ENCODE data around the gene ITGB1BP1. TPM values are rescaled to one million over a fixed set of nuclear protein-coding genes. Genes with fewer than 3 reads are reported as not detected.

The ITGB1BP1 gene
- total RNA-seq, 1 donor: 30.8 TPM

DNA sequence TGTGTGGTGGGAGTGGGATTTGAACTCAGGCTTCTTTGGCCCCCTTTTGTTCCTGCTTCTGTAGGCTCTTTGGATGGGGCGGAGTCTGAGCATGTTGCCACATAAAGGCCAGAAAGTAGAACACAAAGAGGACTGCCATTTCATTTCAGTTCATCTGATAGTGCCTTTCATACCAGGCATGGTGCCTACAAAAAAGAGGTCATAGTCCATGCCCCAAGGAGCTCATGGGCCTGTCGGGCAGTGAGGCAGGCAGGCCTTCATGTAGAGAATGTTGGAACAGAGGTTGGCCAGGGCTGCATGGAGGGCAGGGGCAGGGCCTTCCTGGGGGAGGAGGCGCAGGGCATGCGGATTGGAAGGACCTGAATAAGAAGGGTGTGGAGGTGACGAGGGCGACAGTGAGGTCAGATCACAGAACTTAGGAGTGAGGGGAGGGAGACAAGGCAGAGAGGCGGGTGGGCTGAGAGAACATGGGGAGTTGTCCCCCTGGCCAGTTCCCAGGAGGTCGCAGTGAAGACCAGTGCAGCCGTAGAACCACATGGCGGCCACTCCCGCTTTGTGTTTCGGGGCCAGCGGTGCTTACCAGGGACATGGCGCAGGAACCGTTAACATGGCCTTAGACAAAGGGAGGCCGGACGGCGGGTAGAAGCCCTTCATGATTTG lies 49.1 kb downstream of the ITGB1BP1 start:
- H3K79me2 ChIP-seq (ENCODE audit: insufficient read depth, low read length): peaks cover 19% of the 10 kb centered on the region
- H3K27me3 ChIP-seq (ENCODE audit: insufficient read depth, low read length): no peaks in the 10 kb centered on the region
- DNase-seq (ENCODE audit: insufficient read length, low spot score, missing footprints): peak; percentile 57
- H3K36me3 ChIP-seq (ENCODE audit: insufficient read depth, low read length): peaks cover 57% of the 10 kb centered on the region
- H3K27ac ChIP-seq (ENCODE audit: low read depth, low read length): no peak overlapping the region
- H4K20me1 ChIP-seq (ENCODE audit: insufficient read depth, low read length): no peaks in the 10 kb centered on the region
- H3K4me1 ChIP-seq (ENCODE audit: insufficient read depth, low read length): peaks cover 31% of the 10 kb centered on the region
- H3K4me3 ChIP-seq (ENCODE audit: insufficient read depth, low read length): no peak overlapping the region
- no peaks in the 10 kb centered on the region for H3K9me3 ChIP-seq (ENCODE audit: low read depth, low read length)
- TF ChIP-seq, protein P1, sequence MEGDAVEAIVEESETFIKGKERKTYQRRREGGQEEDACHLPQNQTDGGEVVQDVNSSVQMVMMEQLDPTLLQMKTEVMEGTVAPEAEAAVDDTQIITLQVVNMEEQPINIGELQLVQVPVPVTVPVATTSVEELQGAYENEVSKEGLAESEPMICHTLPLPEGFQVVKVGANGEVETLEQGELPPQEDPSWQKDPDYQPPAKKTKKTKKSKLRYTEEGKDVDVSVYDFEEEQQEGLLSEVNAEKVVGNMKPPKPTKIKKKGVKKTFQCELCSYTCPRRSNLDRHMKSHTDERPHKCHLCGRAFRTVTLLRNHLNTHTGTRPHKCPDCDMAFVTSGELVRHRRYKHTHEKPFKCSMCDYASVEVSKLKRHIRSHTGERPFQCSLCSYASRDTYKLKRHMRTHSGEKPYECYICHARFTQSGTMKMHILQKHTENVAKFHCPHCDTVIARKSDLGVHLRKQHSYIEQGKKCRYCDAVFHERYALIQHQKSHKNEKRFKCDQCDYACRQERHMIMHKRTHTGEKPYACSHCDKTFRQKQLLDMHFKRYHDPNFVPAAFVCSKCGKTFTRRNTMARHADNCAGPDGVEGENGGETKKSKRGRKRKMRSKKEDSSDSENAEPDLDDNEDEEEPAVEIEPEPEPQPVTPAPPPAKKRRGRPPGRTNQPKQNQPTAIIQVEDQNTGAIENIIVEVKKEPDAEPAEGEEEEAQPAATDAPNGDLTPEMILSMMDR (IDR thresholded peaks at IDR 0.05; ENCODE audit: extremely low read depth, low read depth, low read length): no peak
- H2AFZ ChIP-seq (ENCODE audit: low read length): no peak overlapping the region
- H3K4me2 ChIP-seq (ENCODE audit: insufficient read depth, low read length): no peak overlapping the region

DNA sequence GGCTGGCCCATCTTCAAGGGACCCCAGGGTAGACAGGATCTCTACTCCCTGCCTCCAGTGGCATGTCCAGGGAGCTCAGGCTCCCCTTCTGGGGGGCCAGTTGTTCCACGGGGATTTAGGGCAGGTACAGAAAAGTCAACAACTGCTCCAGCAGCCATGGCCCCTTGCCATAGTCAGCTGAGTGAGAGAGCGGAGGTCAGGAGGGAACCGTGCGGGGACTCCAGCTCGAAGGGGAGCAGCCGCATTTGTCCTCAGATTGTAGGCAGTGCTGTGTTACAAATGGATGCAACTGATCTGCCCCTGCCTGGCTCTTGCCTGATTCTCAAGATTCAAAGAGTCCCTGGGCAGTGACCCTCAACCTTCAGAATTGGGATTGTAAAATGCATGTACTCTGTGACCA lies 49.9 kb downstream of the ITGB1BP1 start:
- no peak for DNase-seq (ENCODE audit: insufficient read length, low spot score, missing footprints)
- Histone ChIP-seq H4K20me1 (ENCODE audit: insufficient read depth, low read length) (no peaks in the 10 kb centered on the region), H3K79me2 (ENCODE audit: insufficient read depth, low read length) (peaks cover 12% of the 10 kb centered on the region), H3K4me2 (ENCODE audit: insufficient read depth, low read length) (no peak overlapping the region), H3K27me3 (ENCODE audit: insufficient read depth, low read length) (no peaks in the 10 kb centered on the region), H3K36me3 (ENCODE audit: insufficient read depth, low read length) (peaks cover 53% of the 10 kb centered on the region), H3K4me3 (ENCODE audit: insufficient read depth, low read length) (no peak overlapping the region), H3K4me1 (ENCODE audit: insufficient read depth, low read length) (peaks cover 28% of the 10 kb centered on the region), H3K27ac (ENCODE audit: low read depth, low read length) (no peak overlapping the region), H2AFZ (ENCODE audit: low read length) (no peak overlapping the region), H3K9me3 (ENCODE audit: low read depth, low read length) (no peaks in the 10 kb centered on the region)
- TF ChIP-seq, protein P1 (IDR thresholded peaks at IDR 0.05; ENCODE audit: extremely low read depth, low read depth, low read length): no peak

DNA sequence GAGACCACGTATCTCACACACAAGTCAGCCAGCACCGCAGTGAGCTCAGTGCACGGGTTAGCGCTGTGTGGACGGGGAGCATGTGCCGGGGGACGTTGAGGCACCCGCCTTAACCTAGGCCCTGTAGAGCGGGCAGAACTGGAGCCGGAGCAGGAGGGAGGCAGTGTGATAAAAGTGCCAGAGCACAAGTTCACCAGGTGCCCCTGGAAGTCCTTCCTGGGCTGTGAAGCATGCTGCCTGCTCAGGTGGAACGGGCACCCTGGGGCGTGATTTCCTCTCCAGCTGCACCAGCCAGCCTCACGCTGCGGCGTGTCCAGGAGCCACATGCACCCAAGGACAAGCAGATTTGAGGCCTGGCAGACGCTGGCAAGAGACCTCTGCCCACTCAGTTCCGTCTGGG lies 50.3 kb downstream of the ITGB1BP1 start:
- no peaks in the 10 kb centered on the region for H3K27me3 ChIP-seq (ENCODE audit: insufficient read depth, low read length)
- no peaks in the 10 kb centered on the region for H4K20me1 ChIP-seq (ENCODE audit: insufficient read depth, low read length)
- no peaks in the 10 kb centered on the region for H3K9me3 ChIP-seq (ENCODE audit: low read depth, low read length)
- no peak overlapping the region for H2AFZ ChIP-seq (ENCODE audit: low read length)
- H3K36me3 ChIP-seq (ENCODE audit: insufficient read depth, low read length): peaks cover 54% of the 10 kb centered on the region
- TF ChIP-seq, protein P1 (IDR thresholded peaks at IDR 0.05; ENCODE audit: extremely low read depth, low read depth, low read length): no peak
- peak; percentile 13 for DNase-seq (ENCODE audit: insufficient read length, low spot score, missing footprints)
- H3K4me2 ChIP-seq (ENCODE audit: insufficient read depth, low read length): no peak overlapping the region
- peaks cover 12% of the 10 kb centered on the region for H3K79me2 ChIP-seq (ENCODE audit: insufficient read depth, low read length)
- no peak overlapping the region for H3K4me3 ChIP-seq (ENCODE audit: insufficient read depth, low read length)
- peaks cover 24% of the 10 kb centered on the region for H3K4me1 ChIP-seq (ENCODE audit: insufficient read depth, low read length)
- no peak overlapping the region for H3K27ac ChIP-seq (ENCODE audit: low read depth, low read length)

DNA sequence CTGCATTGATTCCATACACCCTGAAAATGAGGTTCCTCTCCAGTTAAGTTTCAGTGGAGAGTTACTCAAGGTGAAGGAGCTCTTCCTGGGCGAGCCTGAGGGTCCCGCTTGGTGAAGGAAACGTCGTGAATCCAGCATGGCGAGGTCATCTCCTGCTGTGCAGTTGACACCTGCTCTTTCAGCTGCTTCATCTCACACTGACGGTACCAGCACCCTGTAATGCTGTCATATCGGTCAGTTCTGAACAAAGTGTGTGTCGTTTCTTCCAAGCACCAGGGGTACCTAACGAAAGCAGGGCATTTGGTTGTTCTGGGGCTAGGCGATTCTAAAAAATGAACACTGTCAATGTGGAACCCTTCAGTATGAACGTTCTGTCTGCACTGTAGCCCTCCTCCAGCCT lies 52.6 kb downstream of the ITGB1BP1 start:
- Histone ChIP-seq H3K4me1 (ENCODE audit: insufficient read depth, low read length) (peaks cover 17% of the 10 kb centered on the region), H3K79me2 (ENCODE audit: insufficient read depth, low read length) (peaks cover 12% of the 10 kb centered on the region), H3K36me3 (ENCODE audit: insufficient read depth, low read length) (peaks cover 54% of the 10 kb centered on the region), H3K27me3 (ENCODE audit: insufficient read depth, low read length) (no peaks in the 10 kb centered on the region), H3K9me3 (ENCODE audit: low read depth, low read length) (no peaks in the 10 kb centered on the region), H4K20me1 (ENCODE audit: insufficient read depth, low read length) (no peaks in the 10 kb centered on the region), H2AFZ (ENCODE audit: low read length) (no peak overlapping the region), H3K4me2 (ENCODE audit: insufficient read depth, low read length) (peak overlapping the region; percentile 43), H3K27ac (ENCODE audit: low read depth, low read length) (peak overlapping the region; percentile 72), H3K4me3 (ENCODE audit: insufficient read depth, low read length) (no peak overlapping the region)
- TF ChIP-seq, protein P1 (IDR thresholded peaks at IDR 0.05; ENCODE audit: extremely low read depth, low read depth, low read length): no peak
- DNase-seq (ENCODE audit: insufficient read length, low spot score, missing footprints): peak; percentile 42

Measured in osteoblast (primary cell).